Subcutaneous abdominal adipose tissue (tissue), 5 donors: ENCODE measurements around the gene WIZ.

Experiments used
- H3K27ac ChIP-seq: one replicate; pipeline ENCODE4 v1.7.0; 2013; ENCODE audit warnings: low read depth, mild to moderate bottlenecking, inconsistent platforms, low read length, moderate library complexity
- H3K27me3 ChIP-seq, 5 donors: one replicate each; pipeline ENCODE4 v1.7.0; 2013; ENCODE audit warnings: low read length in 5 of 5, inconsistent platforms in 1 of 5; ENCODE audit not compliant: control insufficient read depth in 5 of 5, insufficient read depth in 4 of 5
- H3K36me3 ChIP-seq, 5 donors: one replicate each; pipeline ENCODE4 v1.7.0; 2013; ENCODE audit warnings: low read length in 5 of 5; ENCODE audit not compliant: control insufficient read depth in 5 of 5, insufficient read depth in 5 of 5
- H3K4me1 ChIP-seq, 5 donors: one replicate each; pipeline ENCODE4 v1.7.0; 2013; ENCODE audit warnings: low read length in 5 of 5, mild to moderate bottlenecking in 3 of 5, moderate library complexity in 1 of 5; ENCODE audit not compliant: control insufficient read depth in 5 of 5, insufficient read depth in 5 of 5
- H3K4me3 ChIP-seq, 5 donors: one replicate each; pipeline ENCODE4 v1.7.0; 2013; ENCODE audit warnings: low read length in 5 of 5, low read depth in 1 of 5
- H3K9ac ChIP-seq, 5 donors: one replicate each; pipeline ENCODE4 v1.7.0; 2013; ENCODE audit warnings: low read length in 5 of 5, mild to moderate bottlenecking in 4 of 5, moderate library complexity in 3 of 5
- H3K9me3 ChIP-seq, 5 donors: one replicate each; pipeline ENCODE4 v1.7.0; 2013; ENCODE audit warnings: low read length in 5 of 5; ENCODE audit not compliant: control insufficient read depth in 5 of 5
- donor health status: healthy.
- donor health status: healthy.
- donor health status: healthy.
- donor health status: healthy.
- donor health status: healthy.

WIZ gene

GRCh38 chr19:15430526-15431120, 19.1 kb downstream of the WIZ start:
- Histone ChIP-seq H3K4me3 (peak overlapping the region in 4 of 5 donors; percentile 75 to 90 (median 86)), H3K27ac (no peak overlapping the region), H3K9me3 (no peaks in the 10 kb centered on the region), H3K4me1 (peaks cover 13 to 42% (median 36%) of the 10 kb centered on the region in 5 donors), H3K27me3 (no peaks in the 10 kb centered on the region), H3K36me3 (peaks cover 2 to 36% (median 25%) of the 10 kb centered on the region in 5 donors), H3K9ac (peak overlapping the region in 4 of 5 donors; percentile 91 to 95 (median 94))

- H3K4me1 ChIP-seq: peaks cover 13 to 42% (median 36%) of the 10 kb centered on the region in 5 donors
- no peak overlapping the region for H3K27ac ChIP-seq
- no peaks in the 10 kb centered on the region for H3K9me3 ChIP-seq
- H3K9ac ChIP-seq: peak overlapping the region in 3 of 5 donors; percentile 8 to 95 (median 94)
- no peak overlapping the region for H3K4me3 ChIP-seq
- peaks cover 2 to 42% (median 31%) of the 10 kb centered on the region in 5 donors for H3K36me3 ChIP-seq
- no peaks in the 10 kb centered on the region for H3K27me3 ChIP-seq
Observed at GRCh38 chr19:15429825-15430467, 19.8 kb downstream of the WIZ start.

- Histone ChIP-seq H3K27ac (no peak overlapping the region), H3K9me3 (no peaks in the 10 kb centered on the region), H3K9ac (peak overlapping the region in 2 of 5 donors; percentile 20 to 21), H3K4me1 (peaks cover 13 to 42% (median 36%) of the 10 kb centered on the region in 5 donors), H3K36me3 (peaks cover 2 to 50% (median 38%) of the 10 kb centered on the region in 5 donors), H3K27me3 (no peaks in the 10 kb centered on the region), H3K4me3 (no peak overlapping the region)
Observed at GRCh38 chr19:15428956-15429824, 20.6 kb downstream of the WIZ start.

GRCh38 chr19:15427991-15428471, 21.7 kb downstream of the WIZ start:
- peaks cover 0 to 6% (median 4%) of the 10 kb centered on the region in 5 donors for H3K9me3 ChIP-seq
- H3K36me3 ChIP-seq: peaks cover 2 to 61% (median 50%) of the 10 kb centered on the region in 5 donors
- peaks cover 10 to 36% (median 29%) of the 10 kb centered on the region in 5 donors for H3K4me1 ChIP-seq
- no peak overlapping the region for H3K27ac ChIP-seq
- H3K27me3 ChIP-seq: no peaks in the 10 kb centered on the region
- H3K9ac ChIP-seq: no peak overlapping the region
- no peak overlapping the region for H3K4me3 ChIP-seq

GRCh38 chr19:15427350-15427700, 22.4 kb downstream of the WIZ start:
- Histone ChIP-seq H3K36me3 (peaks cover 2 to 68% (median 57%) of the 10 kb centered on the region in 5 donors), H3K4me1 (peaks cover 10 to 34% (median 28%) of the 10 kb centered on the region in 5 donors), H3K9ac (no peak overlapping the region), H3K27me3 (no peaks in the 10 kb centered on the region), H3K9me3 (peaks cover 0 to 7% (median 6%) of the 10 kb centered on the region in 5 donors), H3K4me3 (no peak overlapping the region), H3K27ac (no peak overlapping the region)

GRCh38 chr19:15426485-15427349, 23.0 kb downstream of the WIZ start:
- Histone ChIP-seq H3K27me3 (no peaks in the 10 kb centered on the region), H3K4me1 (peaks cover 9 to 36% (median 28%) of the 10 kb centered on the region in 5 donors), H3K4me3 (no peak overlapping the region), H3K9ac (no peak overlapping the region), H3K36me3 (peaks cover 2 to 71% (median 57%) of the 10 kb centered on the region in 5 donors), H3K27ac (no peak overlapping the region), H3K9me3 (peaks cover 0 to 7% (median 6%) of the 10 kb centered on the region in 5 donors)

- Histone ChIP-seq H3K27ac (no peak overlapping the region), H3K36me3 (peaks cover 2 to 67% (median 57%) of the 10 kb centered on the region in 5 donors), H3K9ac (no peak overlapping the region), H3K4me1 (peaks cover 0 to 26% (median 18%) of the 10 kb centered on the region in 5 donors), H3K27me3 (no peaks in the 10 kb centered on the region), H3K4me3 (no peak overlapping the region), H3K9me3 (peaks cover 0 to 7% (median 6%) of the 10 kb centered on the region in 5 donors)
Observed at GRCh38 chr19:15425321-15425950, 24.3 kb downstream of the WIZ start.

- Histone ChIP-seq H3K27ac (no peak overlapping the region), H3K36me3 (peaks cover 2 to 65% (median 57%) of the 10 kb centered on the region in 5 donors), H3K4me3 (no peak overlapping the region), H3K9ac (no peak overlapping the region), H3K4me1 (peaks cover 0 to 21% (median 14%) of the 10 kb centered on the region in 5 donors), H3K27me3 (no peaks in the 10 kb centered on the region), H3K9me3 (peaks cover 0 to 7% (median 6%) of the 10 kb centered on the region in 5 donors)
Observed at GRCh38 chr19:15424692-15425272, 25.0 kb downstream of the WIZ start.
